GM23248 (cell line): ENCODE results near the gene DCAF6.

ENCODE experiments used
- EZH2 ChIP-seq: fragments of 200-600 bp; sonication (generic); IDR thresholded peaks from 2 replicates; pipeline ENCODE4 v1.6.1; 2018; ENCODE audit warnings: antibody characterized with exemption, mild to moderate bottlenecking; ENCODE audit not compliant: insufficient read depth, poor library complexity, severe bottlenecking
- EZH2phosphoT487 ChIP-seq: fragments of 200-600 bp; sonication (generic); IDR thresholded peaks from 2 replicates; pipeline ENCODE4 v1.6.1; 2018; ENCODE audit warnings: antibody characterized with exemption, moderate library complexity, mild to moderate bottlenecking, low read depth; ENCODE audit not compliant: insufficient read depth

- TF ChIP-seq EZH2: no peak
- no peak for TF ChIP-seq EZH2phosphoT487
These were observed 26.7 kb upstream of the DCAF6 start for GRCh38 chr1:167909691-167910180.
